Thoracic aorta (tissue), 2 donors: Measurements from ENCODE around the gene ZNF296. TPM values are rescaled to one million over a fixed set of nuclear protein-coding genes. Genes with fewer than 3 reads are reported as not detected.

ENCODE experiments used
- ATAC-seq: fragments of 150-250 bp; one replicate; pipeline ENCODE4 v1.8.0; 2017; ENCODE audit warnings: low read depth; ENCODE audit not compliant: insufficient number of reproducible peaks, low FRiP score
- DNase-seq: peaks from one replicate; pipeline ENCODE4 v3.0.0-alpha.2; 2020; ENCODE audit warnings: low spot score
- H3K27ac ChIP-seq, 2 donors: fragments of 200-600 bp; sonication (generic); 1 replicate in 1 of 2; 2 replicates in 1 of 2; pipeline ENCODE4 v1.5.1; 2016; ENCODE audit warnings: mild to moderate bottlenecking in 2 of 2, moderate library complexity in 2 of 2
- H3K27me3 ChIP-seq: fragments of 200-600 bp; sonication (generic); replicated peaks from 2 replicates; pipeline ENCODE4 v1.6.0; 2016; ENCODE audit warnings: mild to moderate bottlenecking; ENCODE audit not compliant: insufficient read depth
- H3K36me3 ChIP-seq: fragments of 200-600 bp; sonication (generic); one replicate; pipeline ENCODE4 v1.5.1; 2016
- H3K4me1 ChIP-seq, 2 donors: fragments of 200-600 bp; sonication (generic); 1 replicate in 1 of 2; 2 replicates in 1 of 2; pipeline versions ENCODE4 v1.5.1 to v1.6.0; 2016; ENCODE audit warnings: low read depth in 2 of 2, mild to moderate bottlenecking in 1 of 2; ENCODE audit not compliant: control insufficient read depth in 1 of 2
- H3K4me3 ChIP-seq: fragments of 200-600 bp; sonication (generic); 2 replicates; pipeline ENCODE4 v1.5.1; 2016; ENCODE audit warnings: mild to moderate bottlenecking
- H3K9me3 ChIP-seq: fragments of 200-600 bp; sonication (generic); 2 replicates; pipeline ENCODE4 v1.5.1; 2016
- CTCF ChIP-seq: fragments of 200-600 bp; sonication (generic); IDR thresholded peaks from one replicate; pipeline ENCODE4 v1.5.1; 2019; ENCODE audit warnings: antibody characterized with exemption
- total RNA-seq, 2 donors: library from RNA; depleted of rRNA; stranded (reverse); fragments of >200 nt; gene quantifications; one replicate each; pipeline versions ENCODE4 v1.1.0 to v1.2.3, GENCODE V29; 2016

Gene ZNF296
- total RNA-seq, 2 donors from 2014 or later = 1.5 to 1.8 TPM

GRCh38 chr19:45076851-45077730, 813 bp upstream of the ZNF296 start:
- H3K9me3 ChIP-seq = no peaks in the 10 kb centered on the region
- peaks cover 16 to 33% of the 10 kb centered on the region in 2 donors for H3K4me1 ChIP-seq
- no peak for DNase-seq
- peak overlapping the region; percentile 71 for H3K4me3 ChIP-seq
- no peaks in the 10 kb centered on the region for H3K27me3 ChIP-seq
- no peak for TF ChIP-seq CTCF
- peaks cover 5% of the 10 kb centered on the region for H3K36me3 ChIP-seq
- ATAC-seq = no peak
- H3K27ac ChIP-seq = no peak overlapping the region

GRCh38 chr19:45075301-45076028, 813 bp downstream of the ZNF296 start:
- Histone ChIP-seq H3K27me3 (no peaks in the 10 kb centered on the region), H3K36me3 (peaks cover 4% of the 10 kb centered on the region), H3K9me3 (no peaks in the 10 kb centered on the region), H3K4me1 (peaks cover 15 to 25% of the 10 kb centered on the region in 2 donors), H3K27ac (peak overlapping the region; percentile 38 to 55), H3K4me3 (peak overlapping the region; percentile 71)
- ATAC-seq = no peak
- no peak for TF ChIP-seq CTCF
- no peak for DNase-seq

- Histone ChIP-seq H3K4me3 (peak overlapping the region; percentile 71), H3K9me3 (no peaks in the 10 kb centered on the region), H3K4me1 (peaks cover 9 to 19% of the 10 kb centered on the region in 2 donors), H3K36me3 (peaks cover 11% of the 10 kb centered on the region), H3K27ac (no peak overlapping the region), H3K27me3 (no peaks in the 10 kb centered on the region)
- no peak for TF ChIP-seq CTCF
- ATAC-seq (no peak), DNase-seq (no peak)
Measured at GRCh38 chr19:45074744-45075300, 1.5 kb downstream of the ZNF296 start.

- no peak for DNase-seq
- no peak overlapping the region for H3K27ac ChIP-seq
- TF ChIP-seq CTCF = no peak
- H3K4me1 ChIP-seq = peaks cover 5 to 11% of the 10 kb centered on the region in 2 donors
- no peak overlapping the region for H3K4me3 ChIP-seq
- peaks cover 28% of the 10 kb centered on the region for H3K36me3 ChIP-seq
- no peaks in the 10 kb centered on the region for H3K27me3 ChIP-seq
- no peak for ATAC-seq
- no peaks in the 10 kb centered on the region for H3K9me3 ChIP-seq
Measured at GRCh38 chr19:45071969-45072790, 4.1 kb downstream of the ZNF296 start.
